Ishikawa (cell line): ENCODE measurements around the gene DST.

Source experiments
- EP300 ChIP-seq: IDR thresholded peaks from 2 replicates; pipeline ENCODE4 v1.6.1; 2012; ENCODE audit warnings: borderline replicate concordance
- RAD21 ChIP-seq: IDR thresholded peaks from 2 replicates; pipeline ENCODE4 v1.6.1; 2012; ENCODE audit warnings: low read depth
- TAF1 ChIP-seq: IDR thresholded peaks from 2 replicates; pipeline ENCODE4 v1.6.1; 2012; ENCODE audit warnings: low read depth, mild to moderate bottlenecking
- TF ChIP-seq, protein P1 (sequence below): IDR thresholded peaks from 2 replicates; pipeline ENCODE4 v1.6.1; 2012; ENCODE audit warnings: low read depth, mild to moderate bottlenecking
- TF ChIP-seq, protein P2 (sequence below): IDR thresholded peaks from 2 replicates; pipeline ENCODE4 v1.6.1; 2012

DNA sequence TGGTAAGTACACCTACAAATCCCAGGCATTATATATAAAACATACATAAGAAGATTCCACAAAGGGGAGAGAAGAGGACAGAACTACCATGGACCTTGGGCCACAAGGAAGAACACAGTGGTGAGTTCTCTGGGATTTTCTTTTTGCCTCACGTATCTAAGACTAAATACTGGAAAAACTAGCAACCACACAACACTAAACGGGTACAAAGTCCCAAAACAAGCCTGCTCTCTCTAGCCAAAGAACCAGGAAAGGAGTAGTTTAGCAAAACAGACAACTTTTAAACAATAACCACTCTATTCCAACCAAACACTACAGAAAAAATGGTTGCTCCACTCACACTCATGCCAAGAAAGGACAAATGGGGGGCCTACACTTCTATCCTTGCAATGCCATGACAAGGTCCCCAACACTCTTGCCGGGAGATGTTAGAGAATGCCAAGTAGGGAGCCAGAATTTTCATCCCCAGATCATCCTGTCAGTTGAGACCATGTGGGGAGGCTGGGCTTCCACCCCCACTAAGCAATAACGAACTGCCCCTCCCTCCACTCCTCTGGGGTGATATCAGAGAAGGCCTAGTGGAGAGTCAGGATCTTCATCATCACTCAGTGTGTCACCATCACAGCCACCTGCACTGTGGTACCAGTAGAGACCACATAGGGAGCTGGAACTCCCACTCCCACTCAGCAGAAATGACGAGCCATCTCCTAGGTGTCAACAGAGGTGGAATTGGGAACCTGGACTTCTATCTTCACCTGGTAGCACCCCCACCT is 123.5 kb downstream of the DST start:
- TF ChIP-seq, protein P1, sequence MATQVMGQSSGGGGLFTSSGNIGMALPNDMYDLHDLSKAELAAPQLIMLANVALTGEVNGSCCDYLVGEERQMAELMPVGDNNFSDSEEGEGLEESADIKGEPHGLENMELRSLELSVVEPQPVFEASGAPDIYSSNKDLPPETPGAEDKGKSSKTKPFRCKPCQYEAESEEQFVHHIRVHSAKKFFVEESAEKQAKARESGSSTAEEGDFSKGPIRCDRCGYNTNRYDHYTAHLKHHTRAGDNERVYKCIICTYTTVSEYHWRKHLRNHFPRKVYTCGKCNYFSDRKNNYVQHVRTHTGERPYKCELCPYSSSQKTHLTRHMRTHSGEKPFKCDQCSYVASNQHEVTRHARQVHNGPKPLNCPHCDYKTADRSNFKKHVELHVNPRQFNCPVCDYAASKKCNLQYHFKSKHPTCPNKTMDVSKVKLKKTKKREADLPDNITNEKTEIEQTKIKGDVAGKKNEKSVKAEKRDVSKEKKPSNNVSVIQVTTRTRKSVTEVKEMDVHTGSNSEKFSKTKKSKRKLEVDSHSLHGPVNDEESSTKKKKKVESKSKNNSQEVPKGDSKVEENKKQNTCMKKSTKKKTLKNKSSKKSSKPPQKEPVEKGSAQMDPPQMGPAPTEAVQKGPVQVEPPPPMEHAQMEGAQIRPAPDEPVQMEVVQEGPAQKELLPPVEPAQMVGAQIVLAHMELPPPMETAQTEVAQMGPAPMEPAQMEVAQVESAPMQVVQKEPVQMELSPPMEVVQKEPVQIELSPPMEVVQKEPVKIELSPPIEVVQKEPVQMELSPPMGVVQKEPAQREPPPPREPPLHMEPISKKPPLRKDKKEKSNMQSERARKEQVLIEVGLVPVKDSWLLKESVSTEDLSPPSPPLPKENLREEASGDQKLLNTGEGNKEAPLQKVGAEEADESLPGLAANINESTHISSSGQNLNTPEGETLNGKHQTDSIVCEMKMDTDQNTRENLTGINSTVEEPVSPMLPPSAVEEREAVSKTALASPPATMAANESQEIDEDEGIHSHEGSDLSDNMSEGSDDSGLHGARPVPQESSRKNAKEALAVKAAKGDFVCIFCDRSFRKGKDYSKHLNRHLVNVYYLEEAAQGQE = no peak
- no peak for TF ChIP-seq RAD21
- TF ChIP-seq EP300 = no peak
- TF ChIP-seq TAF1 = no peak
- TF ChIP-seq, protein P2, sequence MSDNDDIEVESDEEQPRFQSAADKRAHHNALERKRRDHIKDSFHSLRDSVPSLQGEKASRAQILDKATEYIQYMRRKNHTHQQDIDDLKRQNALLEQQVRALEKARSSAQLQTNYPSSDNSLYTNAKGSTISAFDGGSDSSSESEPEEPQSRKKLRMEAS = no peak
